Measurements from ENCODE around the gene ENOX1. TPM values are rescaled to one million over a fixed set of nuclear protein-coding genes. Genes with fewer than 3 reads are reported as not detected.

ENOX1 gene
- polyA plus RNA-seq, 1 donor from 2014 or later: not detected

GRCh38 chr13:43587376-43587775, 199.4 kb downstream of the ENOX1 start:
- H3K36me3 Mint-ChIP-seq: peaks cover 1% of the 10 kb centered on the region
- no peak overlapping the region for H3K4me3 Mint-ChIP-seq
- H3K27ac Mint-ChIP-seq: no peak overlapping the region
- no peaks in the 10 kb centered on the region for H3K9me3 Mint-ChIP-seq
- H3K4me1 Mint-ChIP-seq: no peaks in the 10 kb centered on the region
- no peaks in the 10 kb centered on the region for H3K27me3 Mint-ChIP-seq

- Mint-ChIP-seq H3K27ac (no peak overlapping the region), H3K4me1 (no peaks in the 10 kb centered on the region), H3K4me3 (no peak overlapping the region), H3K36me3 (peaks cover 1% of the 10 kb centered on the region), H3K27me3 (no peaks in the 10 kb centered on the region), H3K9me3 (peaks cover 0 to 4% (median 0%) of the 10 kb centered on the region in 3 donors)
Measured at GRCh38 chr13:43584751-43585150, 202.0 kb downstream of the ENOX1 start.

GRCh38 chr13:43583321-43583720, 203.5 kb downstream of the ENOX1 start:
- Mint-ChIP-seq H3K27me3 (no peaks in the 10 kb centered on the region), H3K27ac (no peak overlapping the region), H3K36me3 (peaks cover 1% of the 10 kb centered on the region), H3K4me3 (no peak overlapping the region), H3K9me3 (peaks cover 0 to 4% (median 0%) of the 10 kb centered on the region in 3 donors), H3K4me1 (no peaks in the 10 kb centered on the region)

- no peaks in the 10 kb centered on the region for H3K27me3 Mint-ChIP-seq
- peaks cover 0 to 4% (median 2%) of the 10 kb centered on the region in 3 donors for H3K9me3 Mint-ChIP-seq
- no peak overlapping the region for H3K27ac Mint-ChIP-seq
- no peak overlapping the region for H3K4me3 Mint-ChIP-seq
- no peaks in the 10 kb centered on the region for H3K36me3 Mint-ChIP-seq
- no peaks in the 10 kb centered on the region for H3K4me1 Mint-ChIP-seq
Measured at GRCh38 chr13:43580280-43580679, 206.5 kb downstream of the ENOX1 start.

- H3K36me3 Mint-ChIP-seq: no peaks in the 10 kb centered on the region
- H3K4me1 Mint-ChIP-seq: no peaks in the 10 kb centered on the region
- no peak overlapping the region for H3K4me3 Mint-ChIP-seq
- H3K27me3 Mint-ChIP-seq: no peaks in the 10 kb centered on the region
- peaks cover 0 to 4% (median 2%) of the 10 kb centered on the region in 3 donors for H3K9me3 Mint-ChIP-seq
- no peak overlapping the region for H3K27ac Mint-ChIP-seq
Measured at GRCh38 chr13:43579321-43579720, 207.5 kb downstream of the ENOX1 start.

GRCh38 chr13:43574605-43575004, 212.2 kb downstream of the ENOX1 start:
- no peak overlapping the region for H3K4me3 Mint-ChIP-seq
- no peak overlapping the region for H3K27ac Mint-ChIP-seq
- H3K36me3 Mint-ChIP-seq: no peaks in the 10 kb centered on the region
- H3K27me3 Mint-ChIP-seq: peaks cover 4% of the 10 kb centered on the region
- H3K4me1 Mint-ChIP-seq: no peaks in the 10 kb centered on the region
- peaks cover 0 to 2% (median 0%) of the 10 kb centered on the region in 3 donors for H3K9me3 Mint-ChIP-seq

- Mint-ChIP-seq H3K36me3 (no peaks in the 10 kb centered on the region), H3K4me3 (no peak overlapping the region), H3K27me3 (peaks cover 4% of the 10 kb centered on the region), H3K27ac (no peak overlapping the region), H3K4me1 (no peaks in the 10 kb centered on the region), H3K9me3 (peaks cover 0 to 2% (median 0%) of the 10 kb centered on the region in 3 donors)
Measured at GRCh38 chr13:43573802-43574514, 212.8 kb downstream of the ENOX1 start.

GRCh38 chr13:43573361-43573740, 213.4 kb downstream of the ENOX1 start:
- H3K27ac Mint-ChIP-seq: no peak overlapping the region
- H3K27me3 Mint-ChIP-seq: peaks cover 4% of the 10 kb centered on the region
- no peaks in the 10 kb centered on the region for H3K4me1 Mint-ChIP-seq
- no peaks in the 10 kb centered on the region for H3K36me3 Mint-ChIP-seq
- H3K9me3 Mint-ChIP-seq: peaks cover 0 to 2% (median 0%) of the 10 kb centered on the region in 3 donors
- H3K4me3 Mint-ChIP-seq: no peak overlapping the region

- no peak overlapping the region for H3K4me3 Mint-ChIP-seq
- H3K36me3 Mint-ChIP-seq: no peaks in the 10 kb centered on the region
- no peaks in the 10 kb centered on the region for H3K4me1 Mint-ChIP-seq
- peaks cover 4% of the 10 kb centered on the region for H3K27me3 Mint-ChIP-seq
- H3K27ac Mint-ChIP-seq: no peak overlapping the region
- H3K9me3 Mint-ChIP-seq: peaks cover 0 to 2% (median 0%) of the 10 kb centered on the region in 3 donors
Measured at GRCh38 chr13:43572656-43573360, 214.0 kb downstream of the ENOX1 start.

GRCh38 chr13:43569658-43570057, 217.1 kb downstream of the ENOX1 start:
- H3K4me1 Mint-ChIP-seq: peaks cover 0 to 2% (median 0%) of the 10 kb centered on the region in 3 donors
- H3K27me3 Mint-ChIP-seq: peaks cover 9% of the 10 kb centered on the region
- H3K27ac Mint-ChIP-seq: no peak overlapping the region
- H3K36me3 Mint-ChIP-seq: no peaks in the 10 kb centered on the region
- no peaks in the 10 kb centered on the region for H3K9me3 Mint-ChIP-seq
- H3K4me3 Mint-ChIP-seq: no peak overlapping the region

GRCh38 chr13:43567608-43568007, 219.2 kb downstream of the ENOX1 start:
- no peak overlapping the region for H3K27ac Mint-ChIP-seq
- no peaks in the 10 kb centered on the region for H3K36me3 Mint-ChIP-seq
- peaks cover 11% of the 10 kb centered on the region for H3K27me3 Mint-ChIP-seq
- no peaks in the 10 kb centered on the region for H3K9me3 Mint-ChIP-seq
- no peak overlapping the region for H3K4me3 Mint-ChIP-seq
- peaks cover 0 to 2% (median 0%) of the 10 kb centered on the region in 3 donors for H3K4me1 Mint-ChIP-seq

GRCh38 chr13:43564952-43565351, 221.8 kb downstream of the ENOX1 start:
- Mint-ChIP-seq H3K4me3 (no peak overlapping the region), H3K36me3 (no peaks in the 10 kb centered on the region), H3K27ac (no peak overlapping the region), H3K4me1 (peaks cover 0 to 2% (median 0%) of the 10 kb centered on the region in 3 donors), H3K9me3 (no peaks in the 10 kb centered on the region), H3K27me3 (peaks cover 9% of the 10 kb centered on the region)

- Mint-ChIP-seq H3K36me3 (peaks cover 2% of the 10 kb centered on the region), H3K4me3 (no peak overlapping the region), H3K27ac (no peak overlapping the region), H3K27me3 (peaks cover 11% of the 10 kb centered on the region), H3K4me1 (peaks cover 0 to 2% (median 0%) of the 10 kb centered on the region in 3 donors), H3K9me3 (no peaks in the 10 kb centered on the region)
Measured at GRCh38 chr13:43561081-43561480, 225.7 kb downstream of the ENOX1 start.

- no peak overlapping the region for H3K27ac Mint-ChIP-seq
- H3K4me3 Mint-ChIP-seq: no peak overlapping the region
- H3K4me1 Mint-ChIP-seq: no peaks in the 10 kb centered on the region
- H3K27me3 Mint-ChIP-seq: peaks cover 6% of the 10 kb centered on the region
- peaks cover 2% of the 10 kb centered on the region for H3K36me3 Mint-ChIP-seq
- no peaks in the 10 kb centered on the region for H3K9me3 Mint-ChIP-seq
Measured at GRCh38 chr13:43558939-43559338, 227.8 kb downstream of the ENOX1 start.

GRCh38 chr13:43558326-43558725, 228.4 kb downstream of the ENOX1 start:
- peaks cover 2% of the 10 kb centered on the region for H3K36me3 Mint-ChIP-seq
- no peaks in the 10 kb centered on the region for H3K4me1 Mint-ChIP-seq
- H3K4me3 Mint-ChIP-seq: no peak overlapping the region
- H3K9me3 Mint-ChIP-seq: no peaks in the 10 kb centered on the region
- no peak overlapping the region for H3K27ac Mint-ChIP-seq
- H3K27me3 Mint-ChIP-seq: peaks cover 4% of the 10 kb centered on the region

- Mint-ChIP-seq H3K27ac (no peak overlapping the region), H3K4me1 (no peaks in the 10 kb centered on the region), H3K4me3 (no peak overlapping the region), H3K9me3 (no peaks in the 10 kb centered on the region), H3K27me3 (peaks cover 4% of the 10 kb centered on the region), H3K36me3 (peaks cover 2% of the 10 kb centered on the region)
Measured at GRCh38 chr13:43555667-43556066, 231.1 kb downstream of the ENOX1 start.
